HL-60 (cell line): Measurements from ENCODE around the gene ASF1B.
A peak's percentile ranks its signal among the peaks of the same experiment; 100 is the strongest.

Source experiments
- DNase-seq, 2 experiments: peaks; one replicate each; pipeline ENCODE4 v3.0.0-alpha.2; 2010 to 2020; ENCODE audit warnings: low read depth in 1 of 2, low spot score in 1 of 2
- H3K27ac ChIP-seq: fragments of 250-450 bp; sonication (Bioruptor Pico); replicated peaks from 2 replicates; pipeline ENCODE4 v1.5.1; 2020; ENCODE audit warnings: mild to moderate bottlenecking, moderate library complexity
- H3K27me3 ChIP-seq: fragments of 250-450 bp; sonication (Bioruptor Pico); 2 replicates; pipeline ENCODE4 v1.5.1; 2021; ENCODE audit warnings: mild to moderate bottlenecking, moderate library complexity; ENCODE audit not compliant: insufficient read depth, poor library complexity, severe bottlenecking
- H3K4me3 ChIP-seq: replicated peaks from 2 replicates; pipeline ENCODE4 v1.5.1; 2011; ENCODE audit warnings: mild to moderate bottlenecking, control low read depth, low read length; ENCODE audit not compliant: insufficient read depth
- GABPA ChIP-seq: IDR thresholded peaks from 2 replicates; pipeline ENCODE4 v1.6.1; 2012; ENCODE audit warnings: low read depth
- POLR2AphosphoS5 ChIP-seq: IDR thresholded peaks from 2 replicates; pipeline ENCODE4 v1.6.1; 2012; ENCODE audit warnings: low read depth
- SPI1 ChIP-seq: IDR thresholded peaks from 2 replicates; pipeline ENCODE4 v1.6.1; 2012; ENCODE audit warnings: low read depth, mild to moderate bottlenecking, borderline replicate concordance
- TF ChIP-seq, protein P1 (sequence below): IDR thresholded peaks from 2 replicates; pipeline ENCODE4 v1.6.1; 2012; ENCODE audit warnings: low read depth; ENCODE audit not compliant: insufficient replicate concordance
- TF ChIP-seq, protein P2 (sequence below): IDR thresholded peaks from one replicate; pipeline ENCODE4 v1.5.1; 2011; ENCODE audit warnings: low read length, control low read depth, inconsistent platforms; ENCODE audit not compliant: insufficient read depth

Gene ASF1B

DNA sequence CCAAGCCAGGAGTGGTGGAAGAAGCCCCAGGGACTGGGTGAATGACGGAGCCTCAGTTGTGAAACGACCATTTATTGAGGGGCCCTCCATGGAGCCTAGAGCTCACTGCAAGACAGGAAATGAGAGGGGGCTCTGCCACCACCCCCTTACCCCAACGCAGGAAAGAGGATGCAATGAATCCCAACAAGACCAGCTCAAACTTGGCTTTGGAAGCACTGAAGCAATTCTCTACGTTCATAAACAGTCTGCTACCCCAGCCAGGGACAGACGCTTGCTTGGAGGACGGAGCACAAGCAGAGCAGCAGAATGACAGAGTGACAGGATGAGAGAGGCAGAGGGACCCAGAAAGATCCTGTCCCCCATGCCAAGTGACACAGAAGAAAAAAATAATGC is 19.9 kb downstream of the ASF1B start:
- TF ChIP-seq SPI1: no peak
- TF ChIP-seq GABPA: no peak
- TF ChIP-seq, protein P1, sequence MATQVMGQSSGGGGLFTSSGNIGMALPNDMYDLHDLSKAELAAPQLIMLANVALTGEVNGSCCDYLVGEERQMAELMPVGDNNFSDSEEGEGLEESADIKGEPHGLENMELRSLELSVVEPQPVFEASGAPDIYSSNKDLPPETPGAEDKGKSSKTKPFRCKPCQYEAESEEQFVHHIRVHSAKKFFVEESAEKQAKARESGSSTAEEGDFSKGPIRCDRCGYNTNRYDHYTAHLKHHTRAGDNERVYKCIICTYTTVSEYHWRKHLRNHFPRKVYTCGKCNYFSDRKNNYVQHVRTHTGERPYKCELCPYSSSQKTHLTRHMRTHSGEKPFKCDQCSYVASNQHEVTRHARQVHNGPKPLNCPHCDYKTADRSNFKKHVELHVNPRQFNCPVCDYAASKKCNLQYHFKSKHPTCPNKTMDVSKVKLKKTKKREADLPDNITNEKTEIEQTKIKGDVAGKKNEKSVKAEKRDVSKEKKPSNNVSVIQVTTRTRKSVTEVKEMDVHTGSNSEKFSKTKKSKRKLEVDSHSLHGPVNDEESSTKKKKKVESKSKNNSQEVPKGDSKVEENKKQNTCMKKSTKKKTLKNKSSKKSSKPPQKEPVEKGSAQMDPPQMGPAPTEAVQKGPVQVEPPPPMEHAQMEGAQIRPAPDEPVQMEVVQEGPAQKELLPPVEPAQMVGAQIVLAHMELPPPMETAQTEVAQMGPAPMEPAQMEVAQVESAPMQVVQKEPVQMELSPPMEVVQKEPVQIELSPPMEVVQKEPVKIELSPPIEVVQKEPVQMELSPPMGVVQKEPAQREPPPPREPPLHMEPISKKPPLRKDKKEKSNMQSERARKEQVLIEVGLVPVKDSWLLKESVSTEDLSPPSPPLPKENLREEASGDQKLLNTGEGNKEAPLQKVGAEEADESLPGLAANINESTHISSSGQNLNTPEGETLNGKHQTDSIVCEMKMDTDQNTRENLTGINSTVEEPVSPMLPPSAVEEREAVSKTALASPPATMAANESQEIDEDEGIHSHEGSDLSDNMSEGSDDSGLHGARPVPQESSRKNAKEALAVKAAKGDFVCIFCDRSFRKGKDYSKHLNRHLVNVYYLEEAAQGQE: no peak
- TF ChIP-seq, protein P2, sequence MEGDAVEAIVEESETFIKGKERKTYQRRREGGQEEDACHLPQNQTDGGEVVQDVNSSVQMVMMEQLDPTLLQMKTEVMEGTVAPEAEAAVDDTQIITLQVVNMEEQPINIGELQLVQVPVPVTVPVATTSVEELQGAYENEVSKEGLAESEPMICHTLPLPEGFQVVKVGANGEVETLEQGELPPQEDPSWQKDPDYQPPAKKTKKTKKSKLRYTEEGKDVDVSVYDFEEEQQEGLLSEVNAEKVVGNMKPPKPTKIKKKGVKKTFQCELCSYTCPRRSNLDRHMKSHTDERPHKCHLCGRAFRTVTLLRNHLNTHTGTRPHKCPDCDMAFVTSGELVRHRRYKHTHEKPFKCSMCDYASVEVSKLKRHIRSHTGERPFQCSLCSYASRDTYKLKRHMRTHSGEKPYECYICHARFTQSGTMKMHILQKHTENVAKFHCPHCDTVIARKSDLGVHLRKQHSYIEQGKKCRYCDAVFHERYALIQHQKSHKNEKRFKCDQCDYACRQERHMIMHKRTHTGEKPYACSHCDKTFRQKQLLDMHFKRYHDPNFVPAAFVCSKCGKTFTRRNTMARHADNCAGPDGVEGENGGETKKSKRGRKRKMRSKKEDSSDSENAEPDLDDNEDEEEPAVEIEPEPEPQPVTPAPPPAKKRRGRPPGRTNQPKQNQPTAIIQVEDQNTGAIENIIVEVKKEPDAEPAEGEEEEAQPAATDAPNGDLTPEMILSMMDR: no peak
- no peak for TF ChIP-seq POLR2AphosphoS5
- Histone ChIP-seq H3K27me3 (no peaks in the 10 kb centered on the region), H3K27ac (no peak overlapping the region), H3K4me3 (peak overlapping the region; percentile 83)
- DNase-seq: no peak

DNA sequence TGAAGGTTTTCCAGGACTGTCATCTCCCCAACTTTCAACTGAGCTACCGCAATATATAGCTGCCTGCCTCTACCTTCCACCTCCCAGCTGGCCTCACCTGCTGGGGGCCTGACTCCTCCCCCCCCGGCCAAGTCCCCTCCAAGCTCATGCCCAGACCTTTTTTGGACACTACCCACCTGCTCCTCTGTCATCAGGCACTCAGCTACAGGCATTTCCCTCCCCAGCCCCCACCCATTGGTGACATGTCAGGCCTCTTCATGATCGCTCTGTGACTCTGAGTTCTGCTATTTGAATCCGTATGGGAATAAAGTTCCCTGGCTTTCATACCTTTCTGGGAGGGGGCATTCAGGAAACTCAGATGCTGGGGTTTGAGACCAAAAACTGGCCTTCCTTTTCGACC is 20.6 kb downstream of the ASF1B start:
- Histone ChIP-seq H3K4me3 (no peak overlapping the region), H3K27ac (no peak overlapping the region), H3K27me3 (no peaks in the 10 kb centered on the region)
- DNase-seq: no peak
- TF ChIP-seq, protein P2: no peak
- TF ChIP-seq SPI1: no peak
- TF ChIP-seq GABPA: no peak
- TF ChIP-seq, protein P1: no peak
- no peak for TF ChIP-seq POLR2AphosphoS5

DNA sequence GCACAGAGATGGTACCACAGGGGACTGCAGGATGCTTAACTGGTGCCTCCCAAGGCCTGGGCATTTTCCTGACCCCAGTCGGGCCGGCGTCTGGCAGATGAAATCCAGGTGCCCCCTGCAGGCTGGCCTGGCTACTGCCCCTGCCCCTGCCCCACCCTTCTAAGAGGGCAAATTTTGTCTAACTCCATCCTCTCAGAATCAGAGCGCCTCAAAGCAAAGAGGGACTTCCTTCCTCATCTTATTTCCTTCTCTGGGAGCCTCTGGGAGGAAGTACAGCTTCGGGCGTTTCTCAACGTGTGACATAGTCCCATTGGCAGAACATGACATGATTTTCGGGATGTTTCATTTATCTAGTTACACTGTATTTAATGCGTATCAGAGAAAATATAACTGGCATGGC is 21.5 kb downstream of the ASF1B start:
- Histone ChIP-seq H3K4me3 (no peak overlapping the region), H3K27me3 (no peaks in the 10 kb centered on the region), H3K27ac (no peak overlapping the region)
- TF ChIP-seq, protein P2: peak; percentile 27
- TF ChIP-seq SPI1: peak; percentile 86
- TF ChIP-seq, protein P1: no peak
- peak; percentile 80 to 82 for DNase-seq
